GM21717 (cell line): ENCODE data around the gene G0S2.

Experiments
- ATAC-seq: cut with Tn5 transposase; IDR thresholded peaks from one replicate; pipeline ENCODE4 v1.9.1; 2021; ENCODE audit warnings: mild to moderate bottlenecking, moderate library complexity; ENCODE audit not compliant: unreplicated experiment

Gene G0S2

DNA sequence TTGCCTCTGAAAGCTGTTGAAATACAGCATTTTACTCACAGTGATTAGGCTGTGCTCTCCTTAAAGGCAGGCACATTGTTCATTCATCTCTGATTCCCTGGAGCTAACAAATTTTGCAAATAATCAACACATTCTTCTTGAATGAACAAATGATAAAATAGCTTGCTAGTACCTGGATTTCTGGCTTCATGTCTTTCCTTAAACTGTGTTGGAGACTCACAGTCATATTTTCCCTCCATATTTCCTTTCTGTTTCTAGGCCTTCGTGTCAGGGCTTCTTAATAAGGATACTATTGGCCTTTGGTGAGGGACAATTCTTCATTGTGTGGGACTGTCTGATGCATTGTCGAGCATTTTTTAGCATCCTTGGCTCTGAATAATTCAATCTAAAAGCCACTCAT, 39.1 kb downstream of the G0S2 start:
- no peak for ATAC-seq

DNA sequence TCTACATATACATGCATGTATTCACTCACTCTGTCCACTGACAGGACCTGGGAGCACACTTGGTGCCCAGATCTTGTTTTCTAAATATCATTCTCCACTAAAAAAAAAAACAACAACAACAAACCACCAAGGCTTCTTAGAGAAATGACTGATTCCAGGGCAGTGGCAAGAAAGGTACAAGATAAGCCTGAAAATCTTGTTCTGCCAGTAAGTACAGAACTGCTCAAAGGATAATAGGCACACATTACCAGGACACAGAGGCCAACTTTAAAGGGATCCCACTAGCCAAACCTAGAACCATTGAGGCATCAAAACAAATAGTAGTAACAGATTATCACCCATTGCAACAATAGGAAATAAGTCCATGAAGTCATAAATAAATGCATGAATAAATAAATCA, 40.1 kb downstream of the G0S2 start:
- no peak for ATAC-seq

GRCh38 chr1:209717818-209718217, 42.6 kb downstream of the G0S2 start:
- ATAC-seq, result no peak

DNA sequence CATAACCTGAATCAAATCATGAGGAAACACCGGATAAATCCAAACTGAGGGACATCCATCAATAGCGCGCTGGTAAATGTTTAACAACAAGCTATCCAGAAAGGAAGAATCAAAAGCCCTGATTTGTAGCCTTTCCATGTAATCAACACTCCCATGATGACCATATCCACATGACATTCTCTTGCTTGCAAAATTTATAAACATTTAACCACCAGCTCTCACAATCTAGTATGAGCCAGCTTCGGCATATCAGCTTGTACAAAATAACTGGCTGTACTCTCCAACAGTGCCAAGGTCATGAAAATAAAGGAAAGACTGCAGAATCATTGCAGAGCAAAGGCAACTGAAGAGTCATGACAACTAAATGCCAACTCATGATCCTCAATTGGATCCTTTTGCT, 45.1 kb downstream of the G0S2 start:
- ATAC-seq, result no peak

- ATAC-seq, result no peak
These were observed 45.6 kb downstream of the G0S2 start for GRCh38 chr1:209720826-209721225.

DNA sequence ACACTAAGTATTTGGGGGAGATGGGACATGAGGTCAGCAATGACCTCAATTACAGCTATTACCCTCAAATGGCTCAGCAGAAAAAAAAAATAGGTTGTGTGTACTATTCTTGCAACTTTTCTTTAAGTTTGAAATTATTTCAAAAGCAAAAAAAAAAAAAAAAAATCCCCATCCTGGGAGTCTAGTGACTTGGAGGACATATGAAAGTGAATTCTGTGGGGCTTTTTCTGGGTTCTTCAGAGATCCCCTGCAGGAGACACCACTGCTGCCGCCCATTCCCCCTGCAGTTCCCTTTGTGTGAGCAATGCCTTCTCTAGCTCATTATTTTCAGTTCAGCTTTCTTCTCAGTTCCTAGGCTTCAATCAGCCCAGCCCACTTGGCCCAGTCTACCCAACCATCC, 46.1 kb downstream of the G0S2 start:
- no peak for ATAC-seq

- no peak for ATAC-seq
These were observed 48.1 kb downstream of the G0S2 start for GRCh38 chr1:209723265-209723664.

DNA sequence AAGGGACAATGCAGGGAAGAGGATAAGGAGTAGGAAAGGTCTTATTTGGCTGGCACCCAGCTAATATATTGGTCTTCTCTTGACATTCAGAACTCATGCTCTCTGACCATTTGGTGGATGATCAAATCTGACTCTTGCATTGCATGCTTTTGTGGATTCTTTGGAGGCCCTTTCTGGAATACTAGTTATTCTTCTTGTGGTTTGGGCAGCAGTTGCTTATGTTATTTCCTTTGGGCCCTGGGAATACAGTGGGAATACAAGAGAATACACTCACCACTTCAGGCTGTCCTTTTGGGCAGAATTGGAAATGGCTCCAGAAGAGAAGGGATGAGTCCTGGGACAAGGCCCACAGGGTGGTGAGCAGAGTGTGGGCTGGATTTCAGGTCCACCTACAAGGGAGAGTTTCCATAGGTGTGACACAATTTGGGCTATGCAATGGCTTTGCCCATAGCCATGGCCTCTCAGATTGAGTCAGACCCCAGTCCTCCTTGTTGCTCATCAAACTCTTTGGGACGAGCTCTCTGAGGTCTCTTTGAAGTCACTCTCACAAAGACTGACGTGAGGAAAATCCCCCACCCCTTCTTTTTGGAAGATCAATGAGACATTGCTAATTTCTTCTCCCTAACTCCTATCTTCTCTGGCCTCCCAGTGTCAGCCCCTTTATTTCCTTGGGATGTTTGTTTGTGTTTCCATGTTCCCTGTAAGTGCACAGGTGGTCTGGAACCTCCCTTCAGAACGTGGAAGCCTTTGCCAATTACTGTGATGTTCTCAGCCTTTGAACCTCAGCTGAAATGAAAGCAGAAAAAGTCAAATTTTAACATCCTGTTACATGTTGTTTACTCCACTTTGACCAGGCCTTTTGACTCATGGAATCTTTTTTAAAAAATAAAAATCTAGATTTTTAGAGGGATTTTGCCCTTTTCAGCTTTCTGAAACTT, 48.8 kb downstream of the G0S2 start:
- ATAC-seq, result peak; percentile 64
